GM19025 (cell line): ENCODE results near the gene ICE1.

ENCODE experiments used
- ATAC-seq: cut with Tn5 transposase; IDR thresholded peaks from one replicate; pipeline ENCODE4 v1.9.1; 2021; ENCODE audit warnings: mild to moderate bottlenecking, low read depth, moderate library complexity; ENCODE audit not compliant: unreplicated experiment

ICE1 gene

GRCh38 chr5:5524327-5524726, 101.8 kb downstream of the ICE1 start:
- ATAC-seq = no peak

GRCh38 chr5:5531371-5531770, 108.9 kb downstream of the ICE1 start:
- no peak for ATAC-seq

GRCh38 chr5:5532306-5533076, 110.0 kb downstream of the ICE1 start:
- no peak for ATAC-seq

GRCh38 chr5:5533927-5534326, 111.5 kb downstream of the ICE1 start:
- no peak for ATAC-seq

- ATAC-seq = no peak
Observed at GRCh38 chr5:5534333-5534732, 111.9 kb downstream of the ICE1 start.

- ATAC-seq = no peak
Observed at GRCh38 chr5:5536871-5537270, 114.4 kb downstream of the ICE1 start.

- no peak for ATAC-seq
Observed at GRCh38 chr5:5537426-5537825, 114.9 kb downstream of the ICE1 start.

- no peak for ATAC-seq
Observed at GRCh38 chr5:5539590-5539989, 117.1 kb downstream of the ICE1 start.
